AG10803 (cell line): ENCODE measurements around the gene CAPZB.
A peak's percentile ranks its signal among the peaks of the same experiment; 100 is the strongest.

ENCODE experiments used
- DNase-seq: peaks from one replicate; pipeline ENCODE4 v3.0.0; 2010; ENCODE audit warnings: low read depth
- H3K4me3 ChIP-seq: 2 replicates; pipeline ENCODE4 v1.5.1; 2011; ENCODE audit warnings: mild to moderate bottlenecking, low read length, control low read depth
- TF ChIP-seq, protein P1 (sequence below): conservative IDR thresholded peaks from 2 replicates; pipeline ENCODE4 v1.5.1; 2011; ENCODE audit warnings: mild to moderate bottlenecking, low read length, control low read depth, inconsistent platforms

CAPZB gene

GRCh38 chr1:19485362-19486187, at the start of gene CAPZB:
Gene CAPZB, minus strand, starts transcription at chr1:19485539. Its CDS starts 101 bp downstream, at chr1:19485438.
- TF ChIP-seq, protein P1, sequence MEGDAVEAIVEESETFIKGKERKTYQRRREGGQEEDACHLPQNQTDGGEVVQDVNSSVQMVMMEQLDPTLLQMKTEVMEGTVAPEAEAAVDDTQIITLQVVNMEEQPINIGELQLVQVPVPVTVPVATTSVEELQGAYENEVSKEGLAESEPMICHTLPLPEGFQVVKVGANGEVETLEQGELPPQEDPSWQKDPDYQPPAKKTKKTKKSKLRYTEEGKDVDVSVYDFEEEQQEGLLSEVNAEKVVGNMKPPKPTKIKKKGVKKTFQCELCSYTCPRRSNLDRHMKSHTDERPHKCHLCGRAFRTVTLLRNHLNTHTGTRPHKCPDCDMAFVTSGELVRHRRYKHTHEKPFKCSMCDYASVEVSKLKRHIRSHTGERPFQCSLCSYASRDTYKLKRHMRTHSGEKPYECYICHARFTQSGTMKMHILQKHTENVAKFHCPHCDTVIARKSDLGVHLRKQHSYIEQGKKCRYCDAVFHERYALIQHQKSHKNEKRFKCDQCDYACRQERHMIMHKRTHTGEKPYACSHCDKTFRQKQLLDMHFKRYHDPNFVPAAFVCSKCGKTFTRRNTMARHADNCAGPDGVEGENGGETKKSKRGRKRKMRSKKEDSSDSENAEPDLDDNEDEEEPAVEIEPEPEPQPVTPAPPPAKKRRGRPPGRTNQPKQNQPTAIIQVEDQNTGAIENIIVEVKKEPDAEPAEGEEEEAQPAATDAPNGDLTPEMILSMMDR, result no peak
- peak within 1 kb of the TSS; percentile 98 for H3K4me3 ChIP-seq
- peak; percentile 88 for DNase-seq

GRCh38 chr1:19534281-19534680, 48.9 kb upstream of the CAPZB start:
- TF ChIP-seq, protein P1, result no peak
- no peak for DNase-seq

GRCh38 chr1:19533626-19534025, 48.3 kb upstream of the CAPZB start:
- no peak for DNase-seq
- TF ChIP-seq, protein P1, result no peak
- no peak overlapping the region for H3K4me3 ChIP-seq

More at GRCh38 chr1:19534281-19534680, 48.9 kb upstream of the CAPZB start:
- no peak overlapping the region for H3K4me3 ChIP-seq

DNA sequence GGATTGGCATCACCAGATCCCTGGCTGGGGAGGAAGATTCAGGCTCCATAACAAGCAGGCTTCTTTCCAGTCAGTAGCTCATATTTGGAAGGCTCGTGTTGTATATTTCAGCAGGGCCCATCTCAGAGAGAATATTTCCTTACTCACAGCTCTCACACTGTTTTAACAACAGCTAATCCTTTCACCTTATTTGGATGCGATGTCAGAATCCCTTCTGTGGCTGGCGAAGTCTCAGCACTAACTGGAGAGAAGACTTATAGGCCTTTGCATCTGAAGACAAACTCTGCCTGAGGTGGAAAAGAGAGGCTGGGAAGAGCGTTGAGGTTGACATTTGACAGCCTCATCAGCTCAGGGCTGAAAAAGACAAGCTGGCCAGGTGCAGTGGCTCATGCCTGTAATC, 47.2 kb upstream of the CAPZB start:
- TF ChIP-seq, protein P1, result no peak
- no peak for DNase-seq
- H3K4me3 ChIP-seq, result no peak overlapping the region

DNA sequence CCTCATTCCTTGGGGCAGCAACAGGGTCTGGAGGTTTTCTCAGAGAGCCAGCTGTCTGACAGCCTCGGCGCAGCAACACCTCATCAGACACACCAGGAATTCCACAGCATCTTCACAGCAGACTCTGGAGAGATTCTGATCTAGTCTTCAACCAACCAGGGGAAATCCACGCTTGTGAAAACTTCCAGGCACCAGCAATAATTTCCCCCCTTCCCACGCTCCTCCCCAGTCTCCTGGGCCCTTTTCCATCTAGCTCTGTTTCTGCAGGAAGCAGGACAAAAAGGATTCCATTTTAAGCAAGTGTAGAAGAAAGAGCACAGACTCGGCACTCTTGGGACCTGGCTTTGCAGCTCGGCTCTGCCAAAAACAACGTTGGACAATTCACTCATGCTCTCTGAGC, 44.3 kb upstream of the CAPZB start:
- H3K4me3 ChIP-seq, result no peak overlapping the region
- DNase-seq, result no peak
- TF ChIP-seq, protein P1, result no peak

GRCh38 chr1:19528438-19528837, 43.1 kb upstream of the CAPZB start:
- TF ChIP-seq, protein P1, result no peak
- H3K4me3 ChIP-seq, result no peak overlapping the region
- DNase-seq, result no peak
